ENCODE measurements around the gene CPNE2. TPM values are rescaled to one million over a fixed set of nuclear protein-coding genes. Genes with fewer than 3 reads are reported as not detected.

CPNE2 gene
- polyA plus RNA-seq, 2 of the 4 experiments (the other 2 are of a cell fraction): 36.7 TPM

GRCh38 chr16:57111420-57111819, 19.0 kb downstream of the CPNE2 start:
- H3K4me3 ChIP-seq: no peak overlapping the region
- ChIA-PET POLR2A (no interaction called here), CTCF (interaction anchor here (0.7 to 1.6 kb wide), 4 partner anchors 9 to 18 kb away, joined by 3 to 4 read pairs (median 3); no protein-coding TSS in a partner anchor)
- 92% methylated on average over 2 of the region's 2 CpGs for WGBS (ENCODE audit: missing lambda C conversion rate)
- TF ChIP-seq ZNF302 (CRISPR knock-in tag; IDR thresholded peaks at IDR 0.05) (no peak), ATOH8 (CRISPR knock-in tag; IDR thresholded peaks at IDR 0.05; ENCODE audit: low read depth) (no peak), BCL3 (IDR thresholded peaks at IDR 0.05) (no peak), ZFP36 (IDR thresholded peaks at IDR 0.05; ENCODE audit: borderline replicate concordance, partially characterized antibody) (no peak)
- FAIRE-seq (no peak), DNase-seq (ENCODE audit: low read depth in 1 of 2, low spot score in 1 of 2) (no peak), ATAC-seq (no peak)
- H3K4me2 ChIP-seq: no peak overlapping the region
- no peak overlapping the region for H3K27ac ChIP-seq
- no peaks in the 10 kb centered on the region for H3K9me3 ChIP-seq
- peaks cover 7% of the 10 kb centered on the region for H3K4me1 ChIP-seq

GRCh38 chr16:57112403-57113041, 20.1 kb downstream of the CPNE2 start:
- Histone ChIP-seq H3K4me2 (no peak overlapping the region), H3K4me1 (no peaks in the 10 kb centered on the region), H3K9me3 (no peaks in the 10 kb centered on the region), H3K4me3 (no peak overlapping the region), H3K27ac (no peak overlapping the region)
- no peak for TF ChIP-seq ZNF302 (CRISPR knock-in tag; IDR thresholded peaks at IDR 0.05)
- TF ChIP-seq TP53 (CRISPR knock-in tag; IDR thresholded peaks at IDR 0.05): no peak
- no peak for TF ChIP-seq MAZ (IDR thresholded peaks at IDR 0.05; ENCODE audit: borderline replicate concordance, low read depth, low read length)
- no peak for TF ChIP-seq MYC (IDR thresholded peaks at IDR 0.05; ENCODE audit: borderline replicate concordance, low read length)
- no peak for TF ChIP-seq EP300 (IDR thresholded peaks at IDR 0.05)
- no peak for TF ChIP-seq ESRRA (IDR thresholded peaks at IDR 0.05; ENCODE audit: borderline replicate concordance, low read length)
- FAIRE-seq (no peak), DNase-seq (ENCODE audit: low read depth in 1 of 2, low spot score in 1 of 2) (no peak), ATAC-seq (no peak)
- WGBS (ENCODE audit: missing lambda C conversion rate): 89% methylated on average over 9 of the region's 10 CpGs
- ChIA-PET CTCF (interaction anchor here (1.1 to 3.7 kb wide), 5 partner anchors 10 to 320 kb away, joined by 3 to 16 read pairs (median 3); partner anchors contain the start of gene CPNE2), POLR2A (no interaction called here)

GRCh38 chr16:57113042-57113453, 20.7 kb downstream of the CPNE2 start:
- TF ChIP-seq ZC3H11A (IDR thresholded peaks at IDR 0.05): no peak
- no peak for TF ChIP-seq RARB (CRISPR knock-in tag; IDR thresholded peaks at IDR 0.05)
- no peak for TF ChIP-seq JUNB (IDR thresholded peaks at IDR 0.05)
- ChIA-PET POLR2A (no interaction called here), CTCF (interaction anchor here (1.1 to 3.7 kb wide), 4 partner anchors 20 to 320 kb away, joined by 3 to 16 read pairs (median 4); partner anchors contain the start of gene CPNE2)
- Histone ChIP-seq H3K27ac (no peak overlapping the region), H3K4me1 (no peaks in the 10 kb centered on the region; the same call in 2 of the 3 replicates), H3K9me3 (no peaks in the 10 kb centered on the region), H3K4me2 (no peak overlapping the region), H3K4me3 (no peak overlapping the region)
- FAIRE-seq (no peak), ATAC-seq (no peak), DNase-seq (ENCODE audit: low read depth in 1 of 2, low spot score in 1 of 2) (no peak)
- WGBS (ENCODE audit: missing lambda C conversion rate): 88% methylated on average over 13 of the region's 14 CpGs

GRCh38 chr16:57113664-57114063, 21.3 kb downstream of the CPNE2 start:
- Histone ChIP-seq H3K4me3 (no peak overlapping the region), H3K4me2 (no peak overlapping the region), H3K4me1 (peaks cover 4% of the 10 kb centered on the region; the same call in 1 of the 3 replicates), H3K27ac (no peak overlapping the region), H3K9me3 (no peaks in the 10 kb centered on the region)
- ChIA-PET POLR2A (no interaction called here), CTCF (interaction anchor here (1.1 to 3.7 kb wide), 4 partner anchors 21 to 321 kb away, joined by 3 to 16 read pairs (median 4); partner anchors contain the start of gene CPNE2)
- FAIRE-seq: no peak
- 81% methylated on average over 5 of the region's 5 CpGs for WGBS (ENCODE audit: missing lambda C conversion rate)
- no peak for DNase-seq (ENCODE audit: low read depth in 1 of 2, low spot score in 1 of 2)
- ATAC-seq: no peak
- no peak for TF ChIP-seq RCOR1 (IDR thresholded peaks at IDR 0.05; ENCODE audit: low read depth, low read length)
- no peak for TF ChIP-seq CTCF (IDR thresholded peaks at IDR 0.05)
- no peak for TF ChIP-seq ELK1 (IDR thresholded peaks at IDR 0.05; ENCODE audit: low read depth, low read length)
- no peak for TF ChIP-seq TP53 (CRISPR knock-in tag; IDR thresholded peaks at IDR 0.05)
- TF ChIP-seq USF2 (IDR thresholded peaks at IDR 0.05): no peak
- TF ChIP-seq E2F6 (IDR thresholded peaks at IDR 0.05; ENCODE audit: borderline replicate concordance, low read depth): no peak
- TF ChIP-seq JUNB (IDR thresholded peaks at IDR 0.05): no peak
- no peak for TF ChIP-seq EHF (CRISPR knock-in tag; IDR thresholded peaks at IDR 0.05)
- TF ChIP-seq NPAS2 (CRISPR knock-in tag; IDR thresholded peaks at IDR 0.05; ENCODE audit: borderline replicate concordance): no peak
- no peak for TF ChIP-seq MAX (IDR thresholded peaks at IDR 0.05)
- no peak for TF ChIP-seq HOXB5 (CRISPR knock-in tag; IDR thresholded peaks at IDR 0.05)

Measured in A549 (cell line).